ENCODE data around the gene SORL1.
"Not testable (repeated sequence)": the region's sequence is repeated elsewhere in the genome, so short reads cannot be mapped to it uniquely, and the experiment has no call there.

The SORL1 gene

DNA sequence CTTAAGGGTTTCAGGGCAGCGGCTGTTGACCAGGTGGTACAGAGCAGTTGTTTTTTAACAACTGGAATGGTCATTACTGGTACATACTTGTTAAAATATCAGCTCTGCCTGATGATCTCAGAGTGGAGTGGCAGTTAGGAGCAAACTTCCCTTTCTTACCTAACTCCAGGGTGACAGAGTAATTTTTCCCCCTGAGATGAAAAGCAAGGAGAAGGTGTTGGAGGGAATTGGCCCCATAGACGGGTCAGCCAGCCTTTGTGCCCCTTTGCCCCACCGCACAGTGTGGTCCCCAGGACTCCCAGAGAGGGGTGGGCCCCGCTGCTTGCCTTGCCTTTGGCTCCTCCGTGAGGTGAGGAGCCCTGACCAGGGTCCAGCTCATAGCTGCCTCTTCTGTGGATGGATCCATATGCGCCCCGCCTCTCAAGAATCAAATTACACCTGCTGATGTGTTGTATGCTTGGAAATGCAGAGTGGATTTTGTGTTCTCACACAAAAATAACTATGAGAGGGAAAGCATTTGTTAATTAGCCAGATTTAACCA, 27.7 kb downstream of the SORL1 start:
- DNase-seq: no peak

GRCh38 chr11:121481484-121482230, 29.5 kb downstream of the SORL1 start:
- not testable (repeated sequence) for DNase-seq

DNA sequence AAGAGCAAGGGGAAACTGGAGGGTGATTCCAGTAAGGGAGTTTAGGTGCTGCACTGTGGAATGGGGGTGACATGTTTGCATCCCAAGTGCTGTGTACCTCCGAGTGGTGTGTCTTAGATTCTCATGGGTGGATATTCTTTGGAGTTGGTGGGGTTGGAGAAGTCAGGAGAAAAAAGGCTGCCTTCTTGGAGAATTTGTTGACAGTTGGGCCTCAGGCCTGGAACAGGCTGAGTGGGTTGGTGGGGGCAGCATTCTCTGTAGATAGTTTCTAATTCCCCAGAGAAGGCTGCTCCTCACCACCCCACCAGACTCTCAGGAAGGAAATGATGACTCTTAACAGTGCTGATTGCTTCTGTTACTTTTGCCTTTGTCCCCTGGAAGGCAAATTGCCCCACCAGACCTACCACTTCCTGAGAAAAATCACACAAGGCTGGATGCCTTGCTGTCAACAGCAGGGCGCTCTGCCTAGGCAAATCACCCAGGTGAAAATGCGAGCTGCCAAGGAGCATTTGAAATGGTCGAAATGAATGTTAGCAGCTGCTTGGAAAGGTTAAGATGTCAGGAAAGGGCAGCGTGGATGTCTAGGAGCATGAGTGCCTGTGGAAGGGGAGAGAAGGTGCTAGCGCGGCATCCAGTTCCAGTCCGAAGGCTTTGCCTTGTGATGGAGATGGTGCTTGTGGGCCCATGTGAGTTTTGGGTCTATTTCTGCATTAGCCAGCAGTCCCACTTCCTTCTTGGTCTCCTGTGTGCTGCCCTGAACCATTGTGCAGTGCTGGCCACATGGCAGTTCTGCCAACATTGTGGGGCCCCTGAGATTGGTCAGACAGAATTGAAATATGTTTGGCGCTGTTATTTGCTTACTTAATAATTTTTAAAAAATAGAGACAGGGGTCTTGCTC, 30.4 kb downstream of the SORL1 start:
- no peak for DNase-seq

DNA sequence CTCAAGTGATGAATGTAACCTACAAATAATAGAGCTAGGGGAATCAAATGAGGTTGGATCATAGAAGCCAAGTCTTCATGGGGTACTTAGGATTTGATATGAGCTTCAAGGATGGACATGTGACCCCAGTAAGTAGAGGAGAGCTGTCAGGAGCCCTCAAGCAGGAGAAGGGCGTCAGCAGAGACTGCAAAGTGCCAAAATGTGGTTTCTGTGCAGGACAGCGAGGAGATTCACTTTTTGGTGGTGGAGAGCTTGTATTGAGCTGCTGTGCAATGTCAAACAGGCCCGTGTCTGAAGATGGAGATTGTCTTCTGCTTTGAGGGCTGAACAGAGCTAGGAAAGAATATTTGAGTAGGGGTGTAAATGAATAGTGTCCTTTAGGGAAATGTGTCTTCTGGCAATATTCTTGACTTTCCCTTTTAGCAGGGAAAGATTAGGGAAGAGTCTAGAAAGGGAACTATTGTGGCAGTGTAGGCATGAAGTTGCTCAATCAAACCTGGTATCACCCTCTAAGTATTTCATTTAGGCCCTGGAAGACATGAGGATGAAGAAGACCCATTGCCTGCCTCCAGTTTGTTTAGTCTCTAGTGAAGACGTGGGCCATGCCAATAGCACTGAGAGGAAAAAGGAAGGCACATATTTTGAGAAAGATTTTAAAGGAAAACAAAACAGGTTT, 31.8 kb downstream of the SORL1 start:
- no peak for DNase-seq

DNA sequence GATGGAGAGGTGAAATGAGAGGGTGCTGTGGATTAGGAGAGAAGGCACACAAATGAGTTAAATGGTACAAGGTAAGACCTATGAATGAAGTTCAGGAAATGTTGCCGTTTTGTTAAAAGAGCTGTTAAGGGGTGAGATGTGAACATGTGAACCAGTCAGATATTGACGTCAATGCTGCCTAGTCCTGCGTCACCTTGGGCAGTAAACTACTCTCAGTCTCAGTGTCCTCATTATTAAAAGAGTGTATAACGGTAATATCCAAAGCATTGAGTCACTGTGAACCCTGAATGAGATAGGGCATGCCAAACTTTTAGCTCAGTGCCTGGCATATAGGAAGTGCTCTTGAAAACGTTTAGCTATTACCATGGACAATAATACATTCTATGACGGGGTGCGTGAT, 33.1 kb downstream of the SORL1 start:
- DNase-seq: no peak

DNA sequence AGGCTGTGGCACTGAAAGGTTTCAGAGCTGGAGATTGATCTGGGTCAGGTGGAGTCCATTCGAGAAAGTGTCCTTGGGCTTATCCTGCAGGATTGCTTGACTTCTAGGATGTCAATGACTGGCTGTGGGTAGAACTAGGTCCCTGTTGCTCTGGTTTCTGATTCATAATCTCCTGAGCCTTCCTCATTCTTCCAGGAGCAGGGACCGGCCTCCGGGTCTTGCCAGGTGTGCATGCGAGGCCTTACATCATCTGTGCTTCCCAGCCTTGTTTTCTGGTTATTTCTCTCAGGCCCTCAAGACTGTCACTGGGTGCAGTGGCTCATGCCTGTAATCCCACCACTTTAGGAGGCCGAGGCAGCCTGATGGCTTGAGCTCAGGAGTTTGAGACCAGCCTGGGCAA, 33.9 kb downstream of the SORL1 start:
- no peak for DNase-seq

DNA sequence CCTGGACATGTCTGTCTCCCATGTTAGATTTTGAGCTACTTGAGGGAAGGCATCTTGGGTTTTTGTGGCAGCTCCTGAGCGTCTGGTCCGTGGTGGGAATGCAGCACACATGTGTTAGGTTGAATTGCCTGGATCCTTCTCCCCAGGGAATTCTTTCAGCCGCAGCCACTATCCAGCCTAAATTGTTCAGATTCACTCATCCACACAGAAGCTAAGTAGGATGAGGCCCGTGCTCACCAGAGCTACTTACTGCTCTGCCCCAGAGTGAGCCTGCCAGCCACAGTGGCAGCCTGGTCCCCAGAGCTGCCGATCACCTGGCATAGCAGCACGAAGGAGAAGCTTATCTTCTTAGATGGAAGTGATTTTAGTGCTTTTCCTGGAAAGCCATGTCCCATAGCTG, 35.1 kb downstream of the SORL1 start:
- DNase-seq: no peak

GRCh38 chr11:121488170-121488569, 36.1 kb downstream of the SORL1 start:
- no peak for DNase-seq

GRCh38 chr11:121488641-121489040, 36.5 kb downstream of the SORL1 start:
- DNase-seq: no peak

DNA sequence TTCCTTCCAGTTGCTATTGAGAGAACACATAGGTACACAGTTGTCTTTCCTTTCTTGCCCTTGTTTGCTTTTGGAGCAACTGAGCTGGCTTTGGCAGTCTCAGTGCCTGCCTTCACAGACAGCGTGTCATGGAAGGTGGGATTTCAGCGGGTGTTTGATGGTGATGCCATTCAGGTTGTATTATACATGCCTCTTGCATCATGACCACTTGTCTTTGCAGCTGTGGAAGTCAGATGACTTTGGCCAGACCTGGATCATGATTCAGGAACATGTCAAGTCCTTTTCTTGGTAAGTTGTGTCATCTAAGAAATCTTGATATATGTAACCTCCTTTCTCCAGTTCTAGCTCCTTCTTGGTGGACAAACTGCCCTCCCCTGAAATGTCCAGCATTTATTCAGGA, 37.7 kb downstream of the SORL1 start:
- no peak for DNase-seq

DNA sequence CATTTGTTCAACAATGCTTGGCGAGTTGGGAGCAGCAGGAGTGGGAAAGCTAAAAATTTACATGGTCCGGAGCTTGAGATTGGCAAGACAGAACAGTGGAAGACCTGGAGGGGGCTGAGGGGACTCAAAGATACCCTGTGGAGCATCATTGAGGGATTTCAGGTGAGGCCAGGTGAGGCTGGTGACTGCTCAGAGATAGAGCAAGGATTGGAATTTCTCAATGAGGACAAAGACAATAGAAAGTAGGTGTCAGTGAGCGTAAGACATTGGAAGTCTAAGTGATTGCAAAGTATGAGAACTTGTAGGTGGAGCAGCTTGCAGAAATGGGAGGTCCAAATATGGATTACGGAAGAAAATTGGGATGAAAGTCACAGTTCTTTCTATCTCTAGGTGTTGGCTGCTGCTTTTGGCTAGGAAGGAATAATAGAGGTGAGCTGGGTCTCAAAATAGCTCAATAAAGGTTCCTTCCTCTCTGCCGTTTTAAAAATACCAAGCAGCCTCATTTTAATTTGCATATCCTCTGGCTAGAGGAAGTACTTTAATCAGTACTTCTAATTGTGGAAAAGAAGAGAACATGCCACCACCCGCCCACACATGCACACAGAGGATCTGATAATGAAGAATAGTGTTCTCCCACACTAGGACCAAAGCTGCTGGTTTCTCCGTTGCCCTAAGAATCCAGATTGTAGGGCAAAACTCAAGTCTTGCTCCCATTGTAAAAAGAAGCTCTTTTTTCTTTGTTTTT, 42.4 kb downstream of the SORL1 start:
- DNase-seq: no peak

DNA sequence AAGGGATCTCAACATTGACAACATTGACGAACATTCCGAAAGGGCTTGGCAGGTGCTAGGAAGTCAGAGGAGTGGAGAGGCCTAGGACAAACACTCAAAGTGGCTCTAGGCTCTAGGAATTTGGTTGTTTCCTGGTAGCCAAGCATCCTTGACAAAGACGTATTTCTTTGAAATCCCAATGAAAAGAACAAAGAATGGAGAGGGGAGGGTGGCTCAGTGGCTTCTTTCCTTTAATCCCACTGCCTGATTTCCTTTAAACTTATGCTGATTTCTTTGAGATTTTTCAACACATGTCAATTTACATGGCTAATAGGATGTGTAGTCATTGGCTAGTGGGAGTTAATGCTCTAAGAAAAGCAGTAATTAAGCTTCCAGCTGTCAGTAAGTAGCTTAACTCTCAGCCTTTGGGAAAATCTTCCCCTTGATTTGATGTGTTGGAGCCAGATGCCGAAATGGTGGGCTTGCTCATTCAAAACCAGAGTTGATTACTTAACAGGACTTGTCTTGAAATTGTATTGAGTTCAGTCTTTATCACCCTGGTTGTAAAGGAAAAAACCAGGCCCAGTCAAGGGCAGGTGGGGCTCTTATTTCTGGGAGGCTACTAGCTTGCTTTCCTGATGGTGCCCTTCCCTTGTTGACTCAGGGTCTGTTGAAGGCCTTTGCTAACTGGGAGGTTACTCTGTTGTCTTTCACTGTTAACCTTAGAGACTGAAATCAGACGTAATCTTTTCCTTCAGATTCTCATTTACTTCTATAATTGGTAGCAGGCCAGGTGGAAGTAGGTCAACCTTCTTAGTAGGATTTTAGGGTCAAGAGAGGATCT, 45.3 kb downstream of the SORL1 start:
- DNase-seq: no peak

DNA sequence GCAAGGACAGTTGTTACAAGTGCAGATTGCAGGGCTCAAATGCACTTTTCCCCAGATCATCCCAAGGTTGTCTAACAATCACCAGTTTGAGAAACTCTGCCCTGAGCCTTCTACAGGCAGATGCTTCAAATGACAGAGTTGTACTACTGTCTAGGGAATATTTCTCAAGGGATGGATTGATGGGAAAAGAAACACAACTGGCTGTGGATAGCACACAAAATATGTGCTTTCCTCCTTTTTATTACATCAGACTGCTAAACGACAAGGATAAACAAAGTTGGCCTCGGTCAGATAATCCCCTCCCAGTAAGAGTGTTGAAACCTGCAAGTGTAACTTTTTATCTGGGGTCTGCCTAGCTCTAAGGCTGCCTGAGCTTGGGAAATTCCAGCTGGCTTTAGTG, 47.3 kb downstream of the SORL1 start:
- DNase-seq: no peak

DNA sequence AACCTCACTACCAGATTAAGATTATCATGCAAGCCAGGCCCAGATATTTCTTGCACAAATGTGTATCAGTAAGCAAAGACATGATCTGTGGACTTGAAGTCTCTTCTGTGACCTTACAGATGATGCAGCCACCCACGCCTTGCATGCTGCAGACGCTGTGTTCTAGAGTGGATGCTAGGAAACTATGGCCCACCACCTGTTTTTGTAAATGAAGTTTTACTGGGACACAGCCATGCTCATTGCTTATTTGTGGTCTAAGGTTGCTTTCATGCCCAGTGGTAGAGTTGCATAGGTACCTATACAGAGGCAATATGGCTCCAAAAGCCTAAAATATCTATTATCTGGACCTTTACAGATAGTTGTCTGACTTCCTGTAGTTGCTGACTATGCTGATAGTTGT, 48.2 kb downstream of the SORL1 start:
- DNase-seq: no peak

DNA sequence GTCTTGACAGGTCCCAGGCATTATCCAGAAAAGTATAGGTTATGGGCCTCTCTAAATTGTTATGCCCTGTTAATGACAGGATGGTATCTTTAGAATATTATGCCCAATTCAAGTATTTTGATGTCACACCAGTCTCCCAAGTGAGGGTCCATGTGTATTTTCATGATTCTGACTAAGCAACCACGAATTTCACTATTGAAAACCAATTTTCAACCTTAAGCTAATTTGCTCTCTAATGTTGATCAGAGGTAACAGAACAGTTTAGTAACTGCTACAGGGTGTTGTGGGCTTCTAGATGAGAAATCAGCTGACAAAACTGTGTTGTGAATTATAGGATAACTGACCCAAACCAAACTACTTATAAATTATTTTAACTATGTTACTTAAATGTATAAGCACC, 48.6 kb downstream of the SORL1 start:
- no peak for DNase-seq

DNA sequence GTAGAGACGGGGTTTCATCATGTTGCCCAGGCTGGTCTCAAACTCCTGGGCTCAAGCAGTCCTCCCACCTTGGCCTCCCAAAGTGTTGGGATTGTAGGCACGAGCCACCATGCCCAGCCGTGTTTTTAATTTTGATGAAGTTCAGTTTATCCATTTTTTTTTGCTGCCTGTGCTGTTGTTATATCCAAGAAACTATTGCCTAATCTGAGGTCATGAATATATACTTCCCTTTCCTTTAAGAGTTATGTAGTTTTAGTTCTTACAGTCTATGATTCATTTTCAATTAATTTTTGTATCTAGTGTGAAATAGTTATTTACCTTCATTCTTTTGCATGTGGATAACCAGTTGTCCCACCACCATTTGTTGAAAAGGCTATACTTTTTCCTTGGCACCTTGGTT, 50.9 kb downstream of the SORL1 start:
- no peak for DNase-seq

DNA sequence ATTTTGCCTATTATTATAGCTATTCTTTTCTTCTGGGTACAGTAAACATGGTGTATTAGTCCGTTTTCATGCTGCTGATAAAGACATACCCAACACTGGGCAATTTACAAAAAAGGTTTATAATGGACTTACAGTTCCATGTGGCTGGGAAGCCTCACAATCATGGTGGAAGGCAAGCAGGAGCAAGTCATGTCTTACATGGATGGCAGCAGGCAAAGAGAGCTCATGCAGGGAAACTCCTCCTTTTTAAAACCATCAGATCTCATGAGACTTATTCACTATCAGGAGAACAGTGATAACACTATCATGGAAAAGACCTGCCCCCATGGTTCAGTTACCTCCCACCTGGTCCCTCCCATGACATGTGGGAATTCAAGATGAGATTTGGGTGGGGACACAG, 54.1 kb downstream of the SORL1 start:
- not testable (repeated sequence) for DNase-seq

DNA sequence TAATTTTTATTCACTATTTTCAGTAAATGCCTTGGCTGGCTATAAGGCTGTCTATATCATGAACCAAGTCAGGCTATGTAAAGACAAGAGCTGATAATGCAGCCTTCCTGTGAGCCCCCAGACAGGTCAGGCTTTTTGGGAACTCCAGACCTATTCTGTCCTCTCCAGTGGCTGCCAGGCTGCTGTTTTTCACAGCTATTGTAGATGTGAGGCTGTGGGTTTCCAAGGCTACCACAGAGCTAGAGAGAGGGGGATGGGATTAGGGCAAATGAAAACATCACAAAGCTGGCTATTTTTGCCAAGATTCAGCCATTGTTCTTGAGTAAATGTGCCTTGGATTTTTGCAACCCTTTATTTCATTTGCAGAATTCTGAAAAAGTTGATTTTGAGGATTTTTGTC, 56.3 kb downstream of the SORL1 start:
- no peak for DNase-seq

DNA sequence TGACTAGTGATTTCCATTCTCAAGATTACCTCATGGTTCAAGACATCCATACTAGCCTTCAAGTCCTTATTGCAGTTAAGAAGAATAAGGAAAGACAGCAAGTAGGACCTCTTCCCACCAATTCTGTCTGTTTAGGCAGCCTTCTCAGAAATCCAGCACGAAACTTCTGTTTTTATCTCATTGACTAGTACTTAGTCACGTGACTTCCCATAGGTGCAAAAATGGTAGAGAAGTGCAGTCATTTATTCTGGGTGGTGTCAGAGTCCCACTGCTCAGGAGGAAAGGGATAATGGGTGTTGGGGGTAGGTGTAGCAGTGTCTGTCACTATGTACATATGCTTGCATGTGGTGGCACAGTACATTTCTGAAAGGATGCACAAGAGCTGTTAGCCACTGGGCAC, 58.3 kb downstream of the SORL1 start:
- no peak for DNase-seq

- no peak for DNase-seq
Measured at GRCh38 chr11:121512468-121513465, 60.7 kb downstream of the SORL1 start.
